Measurements from ENCODE around the gene LTBP1.

Gene LTBP1

DNA sequence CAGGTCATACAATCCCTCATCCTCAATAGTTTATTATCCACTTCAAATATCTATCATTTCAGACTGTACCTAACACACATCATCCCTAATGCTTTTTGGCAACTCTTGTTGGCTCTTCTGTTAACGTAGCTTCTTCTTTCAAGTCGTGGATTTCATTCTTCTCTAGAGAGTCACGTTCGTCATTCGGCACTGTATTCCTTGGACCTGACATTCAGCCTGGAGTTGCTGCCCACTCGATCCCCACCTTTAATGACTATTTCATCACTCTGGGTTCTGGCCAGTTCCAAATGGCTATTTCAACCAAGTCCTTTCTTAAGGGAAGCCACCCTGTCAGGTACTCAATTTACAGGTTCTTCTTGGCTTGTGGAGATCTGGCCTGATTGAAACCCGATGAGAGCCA, 337.5 kb downstream of the LTBP1 start:
- TF ChIP-seq, protein P1, sequence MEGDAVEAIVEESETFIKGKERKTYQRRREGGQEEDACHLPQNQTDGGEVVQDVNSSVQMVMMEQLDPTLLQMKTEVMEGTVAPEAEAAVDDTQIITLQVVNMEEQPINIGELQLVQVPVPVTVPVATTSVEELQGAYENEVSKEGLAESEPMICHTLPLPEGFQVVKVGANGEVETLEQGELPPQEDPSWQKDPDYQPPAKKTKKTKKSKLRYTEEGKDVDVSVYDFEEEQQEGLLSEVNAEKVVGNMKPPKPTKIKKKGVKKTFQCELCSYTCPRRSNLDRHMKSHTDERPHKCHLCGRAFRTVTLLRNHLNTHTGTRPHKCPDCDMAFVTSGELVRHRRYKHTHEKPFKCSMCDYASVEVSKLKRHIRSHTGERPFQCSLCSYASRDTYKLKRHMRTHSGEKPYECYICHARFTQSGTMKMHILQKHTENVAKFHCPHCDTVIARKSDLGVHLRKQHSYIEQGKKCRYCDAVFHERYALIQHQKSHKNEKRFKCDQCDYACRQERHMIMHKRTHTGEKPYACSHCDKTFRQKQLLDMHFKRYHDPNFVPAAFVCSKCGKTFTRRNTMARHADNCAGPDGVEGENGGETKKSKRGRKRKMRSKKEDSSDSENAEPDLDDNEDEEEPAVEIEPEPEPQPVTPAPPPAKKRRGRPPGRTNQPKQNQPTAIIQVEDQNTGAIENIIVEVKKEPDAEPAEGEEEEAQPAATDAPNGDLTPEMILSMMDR (conservative IDR thresholded peaks at IDR 0.05; ENCODE audit: low read depth): no peak
- ChIA-PET CTCF (interaction anchor here (0.6 kb wide), 1 partner anchor 10 kb away, joined by 3 read pairs; no protein-coding TSS in a partner anchor), POLR2A (ENCODE audit: low non-redundant PET) (no interaction called here)
- no peak overlapping the region for H3K27ac ChIP-seq
- DNase-seq (ENCODE audit: low spot score): no peak

DNA sequence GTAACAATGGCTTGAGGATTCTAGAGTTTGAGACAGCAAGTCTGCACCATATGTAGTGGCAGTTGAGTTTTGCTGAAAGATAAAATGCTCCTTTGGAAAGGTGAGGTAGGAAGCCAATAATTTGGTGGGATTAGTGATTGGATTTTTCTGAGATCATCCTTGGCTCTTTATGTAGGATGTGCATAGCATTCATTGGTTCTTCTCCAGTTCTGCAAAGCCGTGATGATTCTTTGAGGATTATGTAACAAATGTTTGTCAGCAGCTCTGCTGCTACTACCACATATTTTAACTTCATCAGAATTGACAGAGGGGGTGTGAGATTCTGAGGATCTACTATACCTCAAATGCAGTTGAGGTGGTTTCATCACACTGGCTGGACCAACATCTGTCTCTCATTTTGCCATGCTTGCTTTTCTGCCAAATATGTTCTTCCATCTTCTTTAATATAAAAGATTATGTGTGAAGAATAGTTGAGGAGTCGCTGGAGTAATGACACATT, 340.8 kb downstream of the LTBP1 start:
- ChIA-PET POLR2A (ENCODE audit: low non-redundant PET) (no interaction called here), CTCF (no interaction called here)
- DNase-seq (ENCODE audit: low spot score): no peak
- H3K27ac ChIP-seq: no peak overlapping the region
- TF ChIP-seq, protein P1 (conservative IDR thresholded peaks at IDR 0.05; ENCODE audit: low read depth): no peak

DNA sequence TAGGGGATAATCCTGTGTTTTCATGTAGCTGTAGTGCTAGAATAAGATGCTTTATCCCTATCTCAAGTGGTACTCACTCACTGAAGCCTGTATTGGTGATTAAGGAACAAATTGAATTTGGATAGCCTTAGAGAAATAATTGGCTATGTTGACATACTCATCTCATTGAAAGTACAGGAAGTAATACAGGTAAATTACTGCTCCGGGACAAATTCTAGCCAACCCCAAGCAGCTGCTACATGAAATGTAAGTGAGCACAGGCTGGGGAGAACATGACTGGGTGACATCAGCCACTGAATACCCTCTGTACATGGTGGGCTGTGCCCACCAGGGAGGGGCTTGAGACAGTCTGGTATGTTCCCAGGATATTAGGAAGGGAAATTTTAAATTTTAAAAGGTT, 341.3 kb downstream of the LTBP1 start:
- ChIA-PET POLR2A (ENCODE audit: low non-redundant PET) (no interaction called here), CTCF (no interaction called here)
- DNase-seq (ENCODE audit: low spot score): no peak
- TF ChIP-seq, protein P1 (conservative IDR thresholded peaks at IDR 0.05; ENCODE audit: low read depth): no peak
- H3K27ac ChIP-seq: no peak overlapping the region

DNA sequence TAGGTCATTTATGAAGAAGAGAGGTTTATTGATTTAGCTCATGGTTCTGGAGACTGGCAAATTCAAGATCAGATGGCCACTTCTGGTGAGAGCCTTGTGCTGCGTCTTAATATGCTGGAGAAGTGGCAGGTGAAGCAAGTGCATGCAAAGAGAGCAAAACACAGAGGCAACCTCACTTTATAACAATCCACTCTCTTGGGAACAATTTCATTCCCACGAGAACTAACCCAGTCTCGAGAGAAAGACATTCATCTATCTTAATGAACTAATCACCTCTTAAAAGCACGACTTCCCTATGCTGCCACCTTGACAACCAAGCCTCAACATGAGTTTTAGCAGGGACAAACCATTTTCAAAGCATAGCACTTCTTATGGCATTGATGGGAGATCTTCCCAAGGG, 343.2 kb downstream of the LTBP1 start:
- TF ChIP-seq, protein P1 (conservative IDR thresholded peaks at IDR 0.05; ENCODE audit: low read depth): no peak
- H3K27ac ChIP-seq: no peak overlapping the region
- DNase-seq (ENCODE audit: low spot score): no peak
- CTCF ChIA-PET: no interaction called here
- POLR2A ChIA-PET (ENCODE audit: low non-redundant PET): no interaction called here

DNA sequence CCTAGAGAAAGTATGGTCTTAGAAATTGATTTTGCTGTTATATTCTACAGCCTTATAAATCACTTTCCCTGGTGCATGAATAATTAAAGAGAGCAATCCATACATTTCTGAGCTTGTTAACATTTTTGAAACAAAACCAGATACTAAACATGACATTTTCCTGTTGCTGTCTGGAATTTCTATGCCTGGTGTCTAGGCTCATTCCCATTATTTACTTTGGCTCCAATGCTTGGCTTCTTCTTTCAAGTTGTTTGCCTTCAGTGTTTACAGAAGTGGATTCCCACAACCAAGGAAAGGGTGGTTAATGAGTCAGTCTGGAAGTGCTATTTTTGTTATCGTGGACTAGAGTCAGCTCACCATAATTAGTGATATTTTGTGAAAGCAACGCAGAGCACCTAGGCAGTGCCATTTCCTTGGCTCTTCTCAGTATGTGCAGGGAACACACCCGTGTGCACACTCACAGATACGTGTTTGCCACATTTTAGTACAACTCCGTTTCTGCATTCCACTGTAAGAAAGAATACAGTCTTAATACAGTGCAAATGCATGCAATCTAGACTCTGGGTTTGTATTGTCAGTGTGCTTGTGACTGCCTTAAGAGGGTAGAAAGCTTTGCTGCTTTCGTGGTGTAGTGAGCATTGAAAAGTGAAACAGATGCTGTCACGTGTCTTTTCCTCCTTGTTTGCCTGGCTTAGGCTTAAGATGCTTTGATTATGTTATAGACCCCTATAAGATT, 344.7 kb downstream of the LTBP1 start:
- ChIA-PET POLR2A (ENCODE audit: low non-redundant PET) (no interaction called here), CTCF (interaction anchor here (0.5 kb wide), 2 partner anchors 89 to 922 kb away, joined by 3 to 9 read pairs; no protein-coding TSS in a partner anchor)
- DNase-seq (ENCODE audit: low spot score): peak; percentile 57
- TF ChIP-seq, protein P1 (conservative IDR thresholded peaks at IDR 0.05; ENCODE audit: low read depth): no peak
- H3K27ac ChIP-seq: no peak overlapping the region

DNA sequence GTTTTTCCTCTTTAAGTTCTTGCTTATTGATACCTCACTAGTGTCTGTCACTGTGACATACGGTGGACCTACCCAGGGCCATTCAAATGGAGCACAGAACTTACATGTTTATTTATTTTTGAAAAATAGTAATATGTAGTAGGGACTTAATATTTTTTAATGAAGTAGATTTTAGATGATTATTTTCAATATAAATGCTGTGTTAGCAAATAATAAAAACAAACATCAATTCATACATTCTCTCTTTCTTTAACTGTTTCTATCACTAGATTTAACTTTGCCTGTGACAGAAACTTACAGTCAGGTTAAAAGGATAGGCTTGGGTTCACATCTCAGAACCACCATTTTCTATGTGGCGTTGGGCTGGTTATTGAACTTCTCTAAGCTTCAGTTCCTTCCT, 345.3 kb downstream of the LTBP1 start:
- ChIA-PET POLR2A (ENCODE audit: low non-redundant PET) (no interaction called here), CTCF (no interaction called here)
- DNase-seq (ENCODE audit: low spot score): no peak
- no peak overlapping the region for H3K27ac ChIP-seq
- TF ChIP-seq, protein P1 (conservative IDR thresholded peaks at IDR 0.05; ENCODE audit: low read depth): no peak

All from RWPE1 (cell line).